GM19397 (cell line): ENCODE results near the gene AFG3L2.
"Not testable (repeated sequence)": the region's sequence is repeated elsewhere in the genome, so short reads cannot be mapped to it uniquely, and the experiment has no call there.

Experiments
- ATAC-seq: cut with Tn5 transposase; IDR thresholded peaks from one replicate; pipeline ENCODE4 v1.9.1; 2021; ENCODE audit warnings: mild to moderate bottlenecking, moderate library complexity; ENCODE audit not compliant: unreplicated experiment

AFG3L2 gene

GRCh38 chr18:12376754-12377555 lies at the start of gene AFG3L2:
TSS of gene AFG3L2 (minus strand) at chr18:12377227. CDS start at chr18:12377082, 145 bp downstream.
- ATAC-seq: peak; percentile 90

GRCh38 chr18:12424252-12424651 lies 47.2 kb upstream of the AFG3L2 start:
- ATAC-seq: no peak

DNA sequence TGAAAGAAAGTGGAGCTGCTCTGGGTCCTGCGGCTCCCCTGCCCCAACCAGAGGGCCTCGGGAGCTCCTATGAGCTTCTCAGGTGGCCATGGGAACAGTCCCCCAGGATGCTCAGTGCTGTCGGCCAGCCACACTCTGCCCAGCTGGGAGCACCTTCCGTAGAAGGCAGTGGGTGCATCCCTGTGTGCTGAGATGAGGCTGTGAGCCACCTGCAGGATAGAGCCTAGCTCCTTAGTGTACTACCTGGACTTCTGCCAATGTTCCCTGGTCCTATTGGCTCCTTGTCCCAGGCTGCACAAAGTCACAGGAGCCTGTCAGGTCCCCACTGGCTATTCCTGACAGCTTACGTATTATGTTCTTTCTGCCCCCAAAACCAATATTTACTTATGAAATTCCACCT lies 46.8 kb upstream of the AFG3L2 start:
- no peak for ATAC-seq

- no peak for ATAC-seq
Observed at GRCh38 chr18:12423393-12423792, 46.4 kb upstream of the AFG3L2 start.

DNA sequence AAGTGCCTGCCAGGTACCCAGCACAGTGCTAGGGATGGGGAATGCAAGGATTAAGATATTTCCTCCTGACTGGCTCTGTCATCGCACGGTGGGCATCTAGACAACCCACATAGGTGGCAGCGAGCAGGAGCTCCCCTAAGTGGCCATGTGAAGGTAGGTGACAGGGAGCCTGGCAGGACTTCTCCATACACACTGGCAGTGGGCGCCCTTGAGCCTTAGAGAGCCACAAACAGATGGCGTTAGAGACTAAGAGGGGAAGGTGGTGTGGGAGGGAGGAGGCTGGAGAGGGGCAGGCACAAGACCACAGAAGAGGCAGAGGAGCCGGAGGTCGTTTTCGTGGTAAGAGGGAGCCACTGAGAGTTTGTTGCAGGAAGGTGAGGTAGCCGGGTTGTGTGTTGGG lies 45.9 kb upstream of the AFG3L2 start:
- ATAC-seq: no peak

- ATAC-seq: no peak
Observed at GRCh38 chr18:12421732-12422131, 44.7 kb upstream of the AFG3L2 start.

DNA sequence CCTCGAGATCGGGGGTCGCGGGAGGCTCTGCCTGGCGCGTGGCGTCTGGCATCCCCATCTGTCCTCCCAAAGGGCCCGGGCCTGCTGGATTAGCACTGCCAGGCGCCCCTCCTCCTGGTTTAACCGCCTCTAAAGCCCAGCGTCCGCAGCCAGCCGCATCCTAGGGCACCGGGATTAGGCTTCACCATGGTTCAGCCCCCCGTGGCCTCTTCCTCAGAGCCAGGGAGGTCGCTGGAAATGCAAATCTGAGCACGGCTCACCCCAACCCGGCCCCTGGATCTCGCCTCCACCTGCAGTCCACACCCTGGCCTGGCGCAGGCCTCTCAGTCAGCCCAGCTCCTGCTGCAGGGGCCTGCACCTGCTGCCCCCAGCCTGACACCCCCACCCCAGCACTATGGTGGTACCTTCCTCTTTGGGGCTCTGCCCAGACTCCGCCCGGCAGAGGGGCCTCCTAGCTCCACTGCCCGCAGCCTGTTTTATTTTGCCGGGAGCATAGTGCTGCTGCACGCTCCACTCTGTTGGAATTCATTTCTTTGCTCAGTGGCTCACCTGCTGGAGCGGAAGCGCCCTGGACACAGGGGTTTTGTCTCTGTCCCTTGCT lies 43.9 kb upstream of the AFG3L2 start:
- ATAC-seq: no peak

- ATAC-seq: no peak
Observed at GRCh38 chr18:12417687-12418086, 40.7 kb upstream of the AFG3L2 start.

DNA sequence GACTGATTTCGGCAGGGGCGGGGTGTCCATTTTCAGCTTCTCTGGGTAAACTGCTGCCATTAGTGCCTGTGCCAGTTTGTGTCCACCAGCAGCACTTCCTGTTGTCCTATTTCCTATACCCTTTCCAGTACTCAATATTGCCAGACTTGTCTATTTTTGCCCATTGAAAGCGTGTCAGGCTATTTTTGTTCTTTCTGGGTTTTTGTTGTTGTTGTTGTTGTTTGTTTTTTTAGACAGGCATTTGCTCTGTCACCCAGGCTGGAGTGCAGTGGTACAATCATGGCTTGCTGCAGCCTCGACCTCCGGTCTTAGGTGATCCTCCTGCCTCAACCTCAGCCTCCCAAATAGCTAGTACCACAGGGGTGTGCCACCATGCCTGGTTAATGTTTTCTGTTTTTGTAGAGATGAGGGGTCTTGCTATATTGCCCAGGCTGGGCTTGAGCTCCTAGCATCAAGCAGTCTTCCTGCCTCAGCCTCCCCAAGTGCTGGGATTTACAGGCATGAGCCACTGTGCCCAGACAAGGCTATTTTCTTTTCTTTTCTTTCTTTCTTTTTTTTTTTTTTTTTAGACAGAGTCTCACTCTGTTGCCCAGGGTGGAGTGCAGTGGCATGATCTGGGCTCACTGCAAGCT lies 39.2 kb upstream of the AFG3L2 start:
- ATAC-seq: no peak

GRCh38 chr18:12411456-12411855 lies 34.4 kb upstream of the AFG3L2 start:
- no peak for ATAC-seq

DNA sequence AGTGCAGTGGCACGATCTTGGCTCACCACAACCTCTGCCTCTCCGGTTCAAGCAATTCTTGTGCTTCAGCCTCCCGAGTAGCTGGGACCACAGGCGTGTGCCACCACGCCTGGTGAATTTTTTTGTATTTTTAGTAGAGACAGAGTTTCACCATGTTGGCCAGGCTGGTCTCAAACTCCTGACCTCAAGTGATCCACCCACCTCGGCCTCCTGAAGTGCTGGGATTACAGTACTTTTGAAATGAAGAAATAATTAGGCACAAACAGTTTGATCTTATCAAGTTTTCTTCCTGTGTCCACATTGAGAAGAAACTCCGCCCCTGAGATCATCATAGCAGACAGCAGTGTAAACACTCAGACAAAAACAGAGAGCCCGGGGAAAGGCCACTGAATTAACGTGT lies 33.7 kb upstream of the AFG3L2 start:
- not testable (repeated sequence) for ATAC-seq

DNA sequence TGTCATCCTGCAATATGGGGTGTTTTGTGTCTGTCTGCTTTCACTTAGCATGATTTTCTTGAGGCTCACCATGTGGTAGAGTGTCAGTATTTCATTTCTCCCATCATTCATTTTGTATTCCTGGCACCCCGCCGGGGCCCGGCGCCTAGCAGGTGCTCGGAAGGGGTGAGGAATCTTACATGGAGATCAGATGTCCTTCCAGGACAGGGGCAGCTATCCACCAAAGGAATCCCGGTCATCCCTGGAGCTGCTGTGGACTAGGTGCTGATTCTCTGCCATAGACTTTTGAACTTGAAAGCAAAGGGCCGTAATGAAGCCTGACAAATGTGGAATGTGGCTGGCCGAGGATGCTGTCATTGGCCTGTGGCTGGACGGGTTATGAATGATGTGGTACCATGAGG lies 33.1 kb upstream of the AFG3L2 start:
- ATAC-seq: no peak

DNA sequence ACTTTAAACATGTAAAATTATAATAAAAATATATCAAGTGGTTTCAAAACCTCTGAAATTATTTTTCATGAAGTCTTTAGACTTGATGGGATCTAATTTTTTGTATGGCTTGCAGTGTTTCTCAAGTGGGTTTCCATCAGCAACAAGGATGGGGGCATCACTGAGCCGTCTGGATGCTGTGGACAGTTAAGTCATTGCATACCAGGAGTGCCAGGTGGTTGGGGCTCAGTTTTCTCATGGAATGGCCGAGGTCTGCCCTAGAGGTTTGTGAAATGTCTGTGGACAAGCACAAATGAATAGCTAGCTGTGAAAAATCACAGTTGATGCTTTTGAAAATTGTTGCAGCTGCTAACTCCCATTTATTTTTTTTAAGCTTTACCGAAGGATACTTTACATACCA lies 32.4 kb upstream of the AFG3L2 start:
- no peak for ATAC-seq

DNA sequence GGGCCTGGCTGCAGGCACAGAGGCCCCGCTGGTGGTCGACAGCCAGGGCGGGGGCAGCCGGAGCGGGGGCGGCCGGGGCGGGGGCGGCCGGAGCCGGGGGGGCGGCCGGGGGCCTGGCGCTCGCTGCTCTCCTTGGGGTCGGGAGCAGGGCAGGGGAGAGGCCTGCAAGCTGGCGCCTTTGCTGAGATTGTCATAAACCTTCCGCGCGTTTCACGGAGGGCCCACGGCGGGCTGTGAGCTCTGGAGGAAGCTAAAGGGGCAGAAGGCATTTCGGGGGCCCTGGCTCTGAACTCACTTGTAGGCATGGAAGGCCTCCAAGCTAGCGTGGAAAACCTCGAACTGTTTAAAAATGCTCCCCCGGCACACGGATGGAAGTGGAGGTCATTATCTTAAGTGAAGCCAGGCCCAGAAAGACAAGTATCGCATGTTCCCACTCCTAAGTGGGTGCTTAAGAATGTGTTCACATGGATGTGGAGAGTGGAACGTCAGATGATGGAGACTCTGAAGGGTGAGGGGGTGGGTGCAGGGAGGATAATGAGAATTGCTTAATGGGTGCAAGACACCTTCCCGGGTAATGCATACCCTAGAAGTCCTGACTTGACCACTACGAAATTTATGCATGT lies 31.3 kb upstream of the AFG3L2 start:
- no peak for ATAC-seq

GRCh38 chr18:12406371-12407111 lies 29.5 kb upstream of the AFG3L2 start:
- ATAC-seq: no peak

DNA sequence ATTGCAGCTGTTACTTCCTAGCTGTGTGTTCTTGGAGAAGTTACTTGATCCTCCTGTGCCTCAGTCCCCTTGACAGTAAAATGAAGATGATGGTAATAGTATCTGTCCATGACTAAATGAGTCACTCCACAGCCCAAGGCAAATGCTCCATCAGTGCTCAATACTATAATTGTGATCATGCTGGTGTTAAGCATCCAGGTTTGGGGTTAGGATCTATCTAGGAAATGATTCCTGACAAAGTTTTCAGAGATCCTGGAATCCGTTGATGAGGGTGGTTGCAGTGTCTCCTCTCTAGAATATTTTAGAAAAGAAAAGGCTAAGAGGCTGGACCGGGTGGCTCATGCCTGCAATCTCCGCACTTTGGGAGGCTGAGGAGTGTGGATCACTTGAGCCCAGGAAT lies 28.0 kb upstream of the AFG3L2 start:
- ATAC-seq: no peak

DNA sequence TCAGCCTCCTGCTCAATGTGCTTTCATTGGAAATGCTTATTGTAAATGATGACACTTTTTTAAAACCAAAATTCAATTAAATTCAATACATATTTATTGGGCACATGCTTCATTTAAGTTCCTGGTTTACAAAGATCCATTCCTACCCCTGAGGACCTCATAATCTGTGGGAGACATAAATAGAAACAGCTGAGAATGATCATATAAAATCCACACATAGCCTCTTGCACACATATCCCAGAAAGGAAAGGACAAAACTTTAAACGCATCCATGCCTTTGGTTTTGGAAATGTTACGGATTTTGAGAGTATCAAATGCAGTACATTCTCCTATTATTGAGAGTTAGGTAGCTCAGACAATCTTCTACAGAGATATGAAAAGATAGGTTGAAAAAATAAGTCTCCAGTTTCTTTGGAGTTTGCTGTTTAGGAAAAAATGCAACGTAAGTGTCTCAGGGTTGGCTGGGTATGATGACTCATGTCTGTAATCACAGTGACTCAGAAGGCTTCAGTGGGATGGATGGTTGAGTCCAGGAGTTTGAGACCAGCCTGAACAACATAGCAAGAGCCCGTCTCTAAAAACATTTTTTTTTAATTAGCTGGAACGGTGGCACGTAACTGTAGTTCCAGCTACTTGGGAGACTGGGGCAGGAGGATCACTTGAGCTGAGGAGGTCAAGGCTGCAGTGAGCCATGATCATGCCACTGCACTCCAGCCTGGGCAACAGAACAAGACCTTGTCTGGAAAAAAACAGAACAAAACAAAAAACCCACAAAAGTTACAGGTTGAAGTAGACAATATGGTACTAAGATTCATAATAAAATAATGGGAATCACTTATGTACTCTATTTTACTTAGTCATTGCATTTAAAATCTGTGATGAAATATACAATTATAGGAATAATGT lies 26.8 kb upstream of the AFG3L2 start:
- no peak for ATAC-seq

DNA sequence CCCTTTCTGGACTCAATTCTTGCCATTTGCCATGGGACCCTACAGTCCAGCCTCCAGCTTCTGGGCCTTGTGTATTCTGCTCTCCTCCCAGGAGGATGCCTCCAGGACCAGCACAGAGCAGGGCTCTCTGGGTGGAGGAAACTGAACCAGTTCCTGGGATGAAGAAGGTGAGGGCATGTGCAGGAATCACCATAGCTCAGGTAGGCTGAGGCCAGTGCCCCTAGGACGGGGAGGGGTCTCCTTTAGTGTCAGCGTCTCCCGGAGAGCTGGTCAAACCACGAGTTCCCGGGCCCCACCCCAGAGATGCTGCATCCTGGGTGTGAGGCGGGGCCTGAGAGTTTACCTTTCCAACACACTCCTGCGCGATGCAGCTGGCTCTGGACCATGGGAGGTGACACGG lies 24.9 kb upstream of the AFG3L2 start:
- no peak for ATAC-seq

DNA sequence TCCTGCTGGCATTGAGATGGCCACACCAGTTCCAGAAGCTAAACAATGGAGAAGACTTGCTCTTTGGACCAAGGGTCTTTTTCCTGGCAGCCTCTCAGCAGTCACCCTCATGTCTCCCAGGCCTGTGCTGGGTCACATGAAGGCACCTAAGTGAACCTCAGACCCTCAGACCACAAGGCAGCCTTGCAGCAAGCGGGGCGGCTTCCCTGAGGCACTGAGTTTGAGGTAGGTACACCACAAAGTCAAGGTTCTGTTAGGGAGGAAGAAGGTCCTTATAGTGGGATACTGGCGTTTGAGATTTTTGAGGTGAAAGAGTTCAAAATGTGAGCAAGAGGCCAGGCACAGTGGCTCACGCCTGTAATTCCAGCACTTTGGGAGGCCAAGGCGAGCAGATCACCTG lies 22.2 kb upstream of the AFG3L2 start:
- no peak for ATAC-seq

DNA sequence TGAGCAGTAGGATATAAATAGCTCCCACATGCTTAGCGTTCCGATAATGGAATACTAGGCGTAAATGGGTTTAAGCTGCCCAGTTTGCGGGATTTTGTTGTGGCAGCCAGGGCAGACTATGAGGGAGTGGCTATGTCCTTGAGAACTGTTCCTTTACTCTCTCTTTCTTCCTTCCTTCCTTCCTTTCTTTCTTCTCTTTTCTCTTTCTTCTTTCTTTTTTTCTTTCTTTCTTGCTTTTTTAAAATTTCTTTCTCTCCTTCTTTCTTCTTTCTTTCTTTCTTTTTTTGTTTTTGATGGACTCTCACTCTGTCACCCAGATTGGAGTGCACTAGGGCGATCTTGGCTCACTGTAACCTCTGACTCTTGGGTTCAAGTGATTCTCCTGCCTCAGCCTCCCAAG lies 21.6 kb upstream of the AFG3L2 start:
- no peak for ATAC-seq
